Measurements from ENCODE around the gene FAM193B.

The FAM193B gene

GRCh38 chr5:177483042-177483441 lies 71.3 kb downstream of the FAM193B start:
- no peak for DNase-seq

DNA sequence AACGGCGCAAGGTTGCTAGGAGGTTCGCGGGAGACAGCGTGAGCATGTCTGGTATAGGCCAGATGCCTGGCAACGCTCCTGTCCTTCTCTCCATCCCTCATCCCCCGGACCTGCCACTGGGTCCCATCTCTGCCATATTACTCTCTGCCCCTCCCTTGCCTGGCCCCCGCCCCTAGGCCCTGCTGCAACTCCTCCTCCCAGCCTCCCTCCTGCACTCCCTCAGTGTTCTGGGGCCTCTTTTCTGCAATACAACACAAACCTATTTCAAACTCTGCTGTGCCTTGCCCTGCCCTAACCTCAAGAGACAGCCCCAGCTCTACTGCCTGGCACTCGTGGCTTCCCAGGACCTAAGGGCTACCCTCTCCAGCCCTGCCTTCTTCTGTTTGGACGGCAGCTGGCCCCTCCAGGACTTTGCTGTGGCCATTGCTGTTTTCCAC lies 72.0 kb downstream of the FAM193B start:
- no peak for DNase-seq

DNA sequence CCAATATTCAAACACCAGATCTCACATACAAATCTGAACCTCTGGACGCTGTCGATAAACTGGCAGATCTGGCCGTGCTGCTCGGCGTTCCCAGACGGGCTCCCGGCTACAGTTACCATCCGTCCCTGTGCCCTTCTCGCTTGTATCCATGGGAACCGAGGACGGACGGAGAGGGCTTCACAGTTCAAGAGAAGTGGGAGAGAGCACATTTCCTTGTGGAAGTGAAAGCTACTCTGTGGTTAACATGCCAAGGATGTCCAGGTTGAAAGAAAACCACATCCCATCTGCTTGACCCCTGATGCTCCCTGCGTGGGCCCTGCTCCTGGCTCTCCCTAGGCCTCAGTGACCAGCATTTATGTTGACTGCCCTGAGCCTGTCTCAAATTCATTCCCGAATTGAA lies 74.6 kb downstream of the FAM193B start:
- DNase-seq, result no peak

GRCh38 chr5:177478711-177479646 lies 75.4 kb downstream of the FAM193B start:
- DNase-seq, result no peak

DNA sequence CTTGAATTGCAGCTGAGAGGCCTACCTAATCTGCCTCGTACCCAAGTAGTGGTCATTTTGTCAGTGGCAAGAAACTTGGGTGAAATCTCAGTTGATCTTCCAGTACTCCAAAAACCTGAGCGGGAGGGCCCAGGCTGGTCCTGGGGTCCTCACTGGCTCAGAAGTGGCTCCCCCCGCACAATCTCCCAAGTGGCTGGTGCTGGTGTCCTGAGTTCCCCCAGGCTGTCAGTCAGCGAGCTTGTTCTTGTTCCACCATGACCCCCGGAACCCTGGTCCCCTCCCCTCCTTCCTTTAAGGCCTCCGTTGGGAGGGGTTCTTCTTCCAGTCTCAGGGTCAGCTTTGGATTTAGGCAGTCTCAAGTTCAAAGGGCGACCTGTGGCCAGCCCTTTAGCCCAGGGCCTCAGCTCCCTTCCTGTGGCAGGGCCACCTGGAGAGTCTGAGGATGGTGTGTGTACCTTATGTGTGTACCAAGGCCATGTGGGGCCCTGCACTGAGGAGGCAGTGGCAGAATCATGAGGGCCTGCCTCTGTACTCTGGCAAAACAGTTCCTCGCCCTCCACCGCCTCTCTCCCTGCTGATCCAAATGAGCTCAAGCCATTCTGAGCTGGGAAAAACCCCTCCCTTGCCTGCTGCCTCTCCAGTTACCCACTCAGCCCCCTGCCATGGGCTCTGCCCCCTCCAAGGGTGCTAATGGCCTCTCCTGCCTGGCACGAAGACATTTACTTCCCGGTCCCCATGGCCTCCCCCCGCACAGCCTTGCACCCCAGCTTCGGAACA lies 76.5 kb downstream of the FAM193B start:
- no peak for DNase-seq

DNA sequence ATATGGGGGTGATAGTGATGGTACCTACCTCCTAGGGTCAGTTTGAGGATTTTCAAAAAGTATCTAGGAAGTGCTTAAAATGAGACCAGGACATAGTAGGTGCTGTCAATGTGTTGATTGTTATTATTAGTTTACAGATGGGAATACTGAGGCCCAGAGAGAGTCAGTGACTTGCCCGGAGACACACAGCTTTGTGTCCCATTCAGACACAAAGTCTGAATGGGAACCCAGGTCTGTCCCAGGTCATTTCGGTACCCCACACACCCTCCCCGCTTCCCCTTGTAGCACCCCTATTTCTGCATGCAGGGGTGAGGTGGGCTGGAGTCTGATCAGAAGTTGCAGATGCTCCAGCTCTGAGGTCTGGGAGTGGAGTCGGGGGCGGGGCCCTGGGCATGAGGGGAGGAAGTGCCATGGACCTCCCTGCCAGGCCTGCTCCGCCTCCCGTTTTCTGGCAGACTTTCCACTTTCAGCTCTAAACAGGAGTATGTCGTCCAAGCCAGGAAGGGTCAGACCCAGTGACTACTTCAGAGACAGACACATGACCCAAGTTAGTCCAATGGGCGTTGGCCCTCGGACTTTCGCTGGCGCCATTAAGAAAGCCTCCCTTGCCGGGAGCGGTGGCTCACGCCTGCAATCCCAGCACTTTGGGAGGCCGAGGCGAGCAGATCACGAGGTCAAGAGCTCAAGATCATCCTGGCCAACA lies 77.7 kb downstream of the FAM193B start:
- no peak for DNase-seq

DNA sequence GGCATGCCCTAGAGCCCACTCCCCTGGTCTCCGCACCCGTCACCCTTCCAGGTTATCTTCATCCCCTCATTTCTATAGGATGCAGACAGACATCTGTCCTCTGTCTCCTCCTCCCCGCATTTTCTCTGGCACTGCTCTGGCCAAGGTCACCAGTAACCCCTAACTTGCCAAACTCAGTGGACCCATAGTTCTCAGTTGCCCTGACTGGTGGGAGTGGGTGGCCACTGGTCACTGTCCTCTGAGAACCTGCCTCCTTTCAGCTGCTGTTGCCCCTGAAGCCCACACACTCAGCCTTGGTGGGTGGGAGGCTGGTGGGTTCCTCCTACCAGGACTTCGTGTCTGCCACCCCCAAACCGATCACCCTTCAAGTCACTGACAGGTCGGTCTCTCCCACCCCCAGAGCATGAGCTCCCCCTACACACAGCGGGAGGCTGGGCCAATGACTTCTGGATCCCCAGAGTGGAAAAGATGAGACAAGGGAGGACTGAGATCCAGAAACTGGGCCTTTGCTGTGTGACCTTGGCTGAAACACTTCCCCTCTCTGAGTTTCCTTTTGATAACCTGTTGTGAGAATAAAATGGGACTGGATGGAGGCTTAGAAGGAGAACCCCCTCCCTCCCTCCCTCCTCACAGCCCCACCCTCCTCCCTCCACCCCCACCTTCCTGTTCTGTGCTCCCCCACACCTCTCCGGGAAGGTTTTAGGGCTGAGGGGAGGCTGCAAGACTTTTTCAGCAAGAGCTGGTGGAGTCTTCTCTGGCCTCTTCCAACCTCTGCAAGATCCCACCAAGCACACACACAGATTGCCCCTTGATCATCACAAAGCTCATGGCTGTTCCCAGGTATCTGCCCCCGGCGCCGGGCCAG lies 78.6 kb downstream of the FAM193B start:
- DNase-seq, result no peak

DNA sequence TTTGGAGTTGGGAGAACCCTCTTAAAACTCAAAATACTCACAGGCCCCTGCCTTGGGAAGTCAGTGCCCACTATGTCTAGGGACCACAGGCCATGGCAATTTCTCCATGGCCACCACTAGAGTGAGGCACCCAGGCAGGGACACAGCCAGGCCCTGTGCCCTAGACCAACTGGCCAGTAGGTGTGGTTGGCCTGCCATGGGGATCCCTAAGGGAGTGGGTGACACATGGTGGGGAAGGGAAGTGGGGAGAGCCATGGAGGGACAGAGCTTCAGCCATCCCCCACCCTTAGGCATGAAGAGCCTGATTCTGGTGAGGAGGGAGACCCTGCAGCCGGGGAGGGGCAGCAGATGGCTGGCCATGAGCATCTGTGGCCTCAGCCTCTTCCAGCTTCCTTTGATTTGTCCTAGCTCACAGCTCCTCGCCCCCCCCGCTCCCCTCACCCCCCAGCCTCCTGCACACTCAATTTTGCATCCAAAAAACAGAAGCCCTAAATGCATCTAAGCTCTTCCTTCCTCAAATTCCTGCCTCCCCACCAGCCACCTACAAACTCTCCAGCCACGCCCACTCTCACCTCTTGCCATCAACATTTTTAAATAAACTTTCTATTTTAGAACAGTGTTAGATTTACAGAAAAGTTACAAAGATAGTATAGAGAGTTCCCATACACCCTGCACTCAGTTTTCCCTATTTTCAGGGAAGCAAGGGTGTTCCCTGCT lies 79.4 kb downstream of the FAM193B start:
- DNase-seq, result no peak

GRCh38 chr5:177474002-177474476 lies 80.3 kb downstream of the FAM193B start:
- DNase-seq, result no peak

DNA sequence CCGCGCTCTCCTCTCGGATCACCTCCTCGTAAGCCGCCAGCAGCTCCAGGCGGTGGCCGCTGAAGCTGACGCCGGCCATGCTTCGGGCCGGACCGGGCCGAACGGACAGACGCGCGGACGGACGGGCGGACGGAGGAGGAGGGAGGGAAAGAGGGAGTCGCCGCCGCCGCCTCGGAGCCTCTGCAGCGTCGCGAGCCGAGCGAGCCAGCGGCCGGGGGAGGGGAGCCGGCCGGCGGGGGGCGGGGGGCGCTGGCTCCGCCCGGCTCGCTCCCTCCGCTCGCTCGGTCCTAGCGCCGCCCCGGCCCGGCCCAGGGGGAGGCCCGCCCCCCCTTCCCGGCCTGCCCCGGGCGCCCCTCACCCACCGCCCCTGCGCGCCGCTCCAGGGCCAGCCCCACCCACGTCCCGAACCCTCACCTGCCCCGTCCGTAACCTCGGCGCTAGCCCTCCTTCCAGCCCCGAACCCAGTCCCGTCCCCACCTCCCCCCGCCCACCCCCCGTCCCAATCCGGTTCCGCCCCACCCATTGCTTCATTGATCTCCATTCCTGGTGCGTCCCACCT lies 80.8 kb downstream of the FAM193B start, which contains the start of gene DBN1:
Gene DBN1, minus strand, starts transcription at position 192 of the 559 bp plus-strand sequence. Its CDS starts 113 bp downstream, at position 79.
- peak; percentile 60 for DNase-seq

DNA sequence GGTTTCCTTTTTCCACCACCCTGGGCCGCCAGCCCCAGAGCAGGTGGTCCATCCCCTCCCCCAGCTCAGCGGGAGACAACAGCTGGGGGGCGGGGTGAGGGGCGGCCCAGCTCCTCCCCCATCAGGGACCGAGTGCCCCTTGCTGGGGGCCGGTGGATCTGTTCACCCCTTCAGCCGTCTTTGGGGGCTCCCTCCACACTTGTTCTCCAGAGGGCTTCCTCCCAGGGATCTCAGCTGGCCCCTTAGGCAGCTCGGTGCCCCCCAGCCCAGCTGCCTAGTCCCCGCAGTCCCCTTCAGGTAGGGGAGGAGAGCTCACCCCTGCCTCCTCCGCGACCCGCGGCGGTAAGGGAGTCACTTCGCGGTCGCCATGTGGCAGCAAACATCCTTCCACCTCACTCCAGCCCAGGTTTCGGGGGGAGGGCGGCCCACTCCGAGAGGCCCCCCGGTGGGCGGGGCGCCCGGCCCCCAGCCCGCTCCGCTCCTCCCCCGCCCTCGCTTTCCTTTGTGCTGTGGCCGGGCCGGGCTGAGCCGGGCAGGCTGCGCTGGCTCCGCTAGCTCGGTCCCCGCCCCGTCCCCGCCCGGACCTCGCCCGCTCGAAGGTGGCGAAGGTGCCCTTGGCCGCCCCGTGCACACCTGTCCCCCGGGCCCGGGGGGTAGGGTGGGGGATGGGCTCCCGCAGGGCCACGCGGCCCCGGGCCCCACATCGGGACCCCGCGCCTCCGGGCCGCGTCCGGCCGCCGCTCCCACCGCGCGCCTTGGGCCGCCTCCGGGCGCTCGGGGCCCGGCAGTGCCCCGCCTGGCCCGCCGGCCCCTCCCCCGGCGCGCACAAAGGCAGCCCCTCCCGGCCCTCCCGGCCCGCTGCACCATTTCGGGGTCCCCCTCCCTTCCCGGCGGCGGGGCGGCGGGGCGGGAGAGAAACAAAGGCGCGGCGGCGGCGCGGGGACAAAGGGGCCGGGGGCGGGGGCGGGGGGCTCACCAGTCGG lies 81.6 kb downstream of the FAM193B start:
- DNase-seq, result peak; percentile 20

DNA sequence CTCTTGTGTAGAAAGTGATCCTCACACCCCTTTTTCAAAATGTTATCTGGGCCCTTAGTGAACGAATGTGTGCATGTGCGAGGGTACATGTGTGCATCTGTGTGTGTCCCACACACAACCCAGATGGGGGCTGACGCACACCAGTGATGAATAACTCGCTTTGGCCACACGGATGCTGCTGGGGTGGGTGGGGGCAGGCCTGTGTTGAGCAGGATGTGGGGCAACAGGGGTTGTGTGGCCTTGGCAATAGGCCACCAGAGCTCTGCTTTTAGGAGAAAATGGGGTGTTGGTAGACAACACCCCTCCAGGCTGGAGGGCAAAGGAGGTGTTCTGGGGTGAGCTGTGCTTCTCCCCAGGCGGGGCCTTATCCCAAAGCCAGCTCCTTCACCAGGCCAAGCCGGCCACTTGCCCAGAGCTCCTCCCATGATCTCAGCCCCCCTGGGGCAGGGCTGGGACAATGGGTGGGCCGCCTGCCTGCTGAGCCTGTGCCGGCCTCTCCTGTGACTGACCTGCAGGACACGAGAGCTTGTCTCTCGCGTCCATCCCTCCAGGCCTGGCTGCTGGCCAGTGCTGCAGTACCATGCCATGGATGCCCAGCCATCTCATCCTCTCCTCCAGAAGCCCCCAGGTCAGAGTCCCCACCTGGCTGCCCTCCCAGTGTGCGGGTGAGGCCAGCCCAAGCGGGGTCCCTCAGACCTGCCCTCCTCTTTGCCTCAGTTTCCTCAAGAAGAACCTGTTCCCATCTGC lies 82.6 kb downstream of the FAM193B start:
- DNase-seq, result peak; percentile 17

DNA sequence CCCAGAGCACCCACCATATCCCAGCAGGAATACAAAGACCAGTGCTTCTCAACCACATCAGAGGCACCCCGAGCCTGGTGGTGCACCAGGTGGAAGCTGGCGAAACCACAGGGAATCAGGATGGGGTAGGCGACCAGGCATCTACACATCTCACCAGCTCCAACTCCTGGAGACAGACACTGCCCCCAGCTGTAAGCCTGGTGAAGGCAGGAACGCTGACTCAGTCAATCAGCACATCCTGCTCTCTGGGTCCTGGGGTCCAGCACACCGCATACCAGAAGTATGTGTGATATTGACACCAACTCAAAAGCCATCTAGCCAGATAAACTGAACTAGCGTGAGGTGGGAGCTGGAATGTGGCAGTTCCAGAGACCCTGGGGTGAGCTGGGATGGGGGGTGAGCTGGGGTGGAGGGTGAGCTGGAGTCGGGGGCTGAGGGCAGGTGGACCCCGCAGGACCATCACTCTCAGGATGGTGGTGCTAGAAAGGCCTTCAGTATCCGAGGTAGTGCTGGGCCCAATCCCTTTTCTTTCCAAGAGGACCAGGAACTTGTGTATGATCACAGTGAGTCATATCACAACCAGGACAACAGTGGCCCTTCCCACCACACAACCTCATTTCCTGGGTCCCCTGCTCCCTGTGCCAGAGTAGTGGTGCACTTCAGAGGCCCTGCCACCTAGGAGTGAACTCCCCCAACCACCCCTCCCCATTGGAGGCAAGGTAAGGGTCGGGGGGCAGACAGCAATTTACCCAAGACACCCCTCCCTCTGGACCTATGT lies 83.4 kb downstream of the FAM193B start:
- no peak for DNase-seq

Measured in COR-L47 (cell line).